Measurements from ENCODE around the gene CERK.

CERK gene

DNA sequence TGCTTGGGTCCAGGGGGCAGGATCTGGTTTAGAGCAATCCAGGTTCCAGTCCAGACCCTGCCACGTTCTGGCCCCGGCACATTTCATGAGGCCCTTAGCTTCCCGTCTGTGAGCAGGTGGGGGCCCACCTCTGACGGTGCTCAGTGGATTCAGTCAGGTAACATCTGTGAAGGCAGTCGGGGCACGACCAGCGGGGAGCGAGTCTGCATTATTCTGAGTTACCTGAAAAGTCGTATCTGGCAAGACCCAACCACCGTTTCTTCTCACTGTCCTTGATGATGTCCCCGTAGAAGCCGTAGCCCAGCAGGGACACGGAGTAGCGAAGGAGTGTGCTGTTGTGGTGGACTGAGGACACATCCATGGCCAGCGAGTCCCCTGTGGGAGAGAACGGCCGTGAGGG is 39.0 kb downstream of the CERK start:
- no peak for DNase-seq (ENCODE audit: low read depth in 2 of 2)

- no peak for DNase-seq (ENCODE audit: low read depth in 2 of 2)
These were observed 40.1 kb downstream of the CERK start for GRCh38 chr22:46697811-46698515.

- no peak for DNase-seq (ENCODE audit: low read depth in 2 of 2)
These were observed 41.4 kb downstream of the CERK start for GRCh38 chr22:46696614-46697013.

DNA sequence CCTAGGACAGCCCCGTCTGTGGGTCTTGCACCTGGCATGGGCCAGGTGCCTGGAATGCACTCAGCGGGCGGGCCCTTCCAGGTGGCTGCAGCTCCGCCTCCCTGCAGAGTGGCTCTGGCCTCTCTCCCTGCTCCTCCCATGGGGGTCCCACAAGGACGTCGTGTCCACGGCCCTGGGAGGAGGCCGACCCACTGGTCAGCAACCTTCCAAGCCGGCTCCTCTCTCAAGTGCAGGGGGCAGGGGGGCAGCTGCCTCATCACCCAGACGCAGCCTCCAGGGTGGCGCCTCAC is 41.9 kb downstream of the CERK start:
- no peak for DNase-seq (ENCODE audit: low read depth in 2 of 2)

GRCh38 chr22:46695346-46696228 is 42.5 kb downstream of the CERK start:
- DNase-seq (ENCODE audit: low read depth in 2 of 2), result no peak

- DNase-seq (ENCODE audit: low read depth in 2 of 2), result no peak
These were observed 43.5 kb downstream of the CERK start for GRCh38 chr22:46694416-46695170.

- DNase-seq (ENCODE audit: low read depth in 2 of 2), result no peak
These were observed 44.2 kb downstream of the CERK start for GRCh38 chr22:46693634-46694415.

- no peak for DNase-seq (ENCODE audit: low read depth in 2 of 2)
These were observed 46.5 kb downstream of the CERK start for GRCh38 chr22:46691571-46691970.

DNA sequence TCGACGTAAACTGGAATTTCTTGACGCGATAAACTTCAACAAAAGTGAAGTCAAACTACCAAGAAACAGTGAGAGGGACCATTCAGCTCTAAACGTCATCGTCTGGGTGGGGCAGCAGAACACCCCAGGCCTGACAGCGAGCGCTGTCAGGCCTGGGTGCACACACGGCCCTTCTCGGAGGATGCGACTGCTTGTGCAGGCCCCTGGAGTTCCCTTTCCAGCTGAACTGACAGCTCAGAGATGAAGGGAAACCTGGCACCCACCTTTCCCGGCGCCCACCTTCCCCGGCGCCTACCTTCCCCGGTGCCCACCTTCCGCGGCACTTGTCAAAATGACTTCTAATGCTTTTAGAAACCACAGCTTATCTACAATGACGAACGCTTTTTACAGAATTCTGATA is 47.9 kb downstream of the CERK start:
- no peak for DNase-seq (ENCODE audit: low read depth in 2 of 2)

DNA sequence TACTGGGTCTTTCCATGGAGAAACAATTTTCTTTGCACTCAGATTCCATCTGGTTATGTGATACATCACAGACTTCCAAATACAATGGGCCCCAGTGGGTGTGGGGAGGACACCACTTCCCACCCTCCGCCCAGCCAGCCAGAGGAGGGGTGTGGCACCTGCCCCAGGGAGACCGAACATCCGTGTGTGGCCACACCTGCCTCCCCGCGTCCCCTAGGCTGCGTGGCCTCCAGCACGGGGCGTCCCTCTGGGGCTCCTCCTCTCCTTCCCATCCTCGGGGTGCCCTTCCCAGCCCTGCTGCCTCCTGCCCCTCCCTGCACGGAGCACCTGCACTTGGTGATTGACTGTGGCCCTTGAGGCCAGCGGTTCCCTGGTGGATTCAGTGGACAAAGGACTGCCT is 49.1 kb downstream of the CERK start:
- no peak for DNase-seq (ENCODE audit: low read depth in 2 of 2)

- DNase-seq (ENCODE audit: low read depth in 2 of 2), result no peak
These were observed 50.6 kb downstream of the CERK start for GRCh38 chr22:46687460-46687859.

- DNase-seq (ENCODE audit: low read depth in 2 of 2), result no peak
These were observed 51.0 kb downstream of the CERK start for GRCh38 chr22:46687048-46687444.

DNA sequence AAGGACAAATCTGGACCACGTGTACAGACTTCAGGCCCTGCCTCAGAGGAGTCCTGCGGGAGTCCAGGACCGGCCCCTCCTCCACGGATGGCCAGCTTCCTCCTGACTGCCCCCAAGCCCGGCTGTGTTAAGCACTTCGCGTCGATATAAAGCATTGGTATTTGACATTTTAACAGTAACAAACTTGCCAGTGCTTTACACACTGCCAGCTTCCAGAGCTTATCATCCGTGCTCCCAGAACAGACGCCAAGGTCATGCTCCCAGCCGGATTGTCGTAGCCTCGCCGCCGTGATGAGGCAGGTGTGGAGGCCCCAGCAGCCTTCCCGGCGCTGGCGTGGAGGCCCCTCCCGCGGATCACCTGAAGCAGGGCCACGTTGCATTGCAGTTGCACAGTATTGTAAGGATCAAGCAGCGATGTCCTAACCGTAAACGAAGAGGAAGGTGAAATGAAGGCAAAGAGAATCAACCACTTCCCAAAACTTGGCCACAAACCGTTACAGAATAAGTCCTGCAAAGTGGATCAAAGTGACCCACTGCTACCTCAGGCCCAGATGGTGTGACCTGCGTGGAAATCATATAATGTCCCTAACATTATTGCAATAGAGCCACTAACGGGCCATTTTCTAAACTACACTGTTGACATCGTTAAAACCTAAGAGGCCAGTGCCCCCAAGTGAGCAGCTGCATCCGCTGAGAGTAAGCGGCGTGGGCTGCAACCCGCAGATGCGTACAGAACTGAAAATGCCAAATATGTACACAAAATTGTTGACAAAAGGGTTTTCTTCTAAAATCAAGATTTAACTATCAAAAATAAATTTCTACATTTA is 51.6 kb downstream of the CERK start:
- DNase-seq (ENCODE audit: low read depth in 2 of 2), result no peak

GRCh38 chr22:46684706-46685105 is 53.3 kb downstream of the CERK start:
- no peak for DNase-seq (ENCODE audit: low read depth in 2 of 2)

DNA sequence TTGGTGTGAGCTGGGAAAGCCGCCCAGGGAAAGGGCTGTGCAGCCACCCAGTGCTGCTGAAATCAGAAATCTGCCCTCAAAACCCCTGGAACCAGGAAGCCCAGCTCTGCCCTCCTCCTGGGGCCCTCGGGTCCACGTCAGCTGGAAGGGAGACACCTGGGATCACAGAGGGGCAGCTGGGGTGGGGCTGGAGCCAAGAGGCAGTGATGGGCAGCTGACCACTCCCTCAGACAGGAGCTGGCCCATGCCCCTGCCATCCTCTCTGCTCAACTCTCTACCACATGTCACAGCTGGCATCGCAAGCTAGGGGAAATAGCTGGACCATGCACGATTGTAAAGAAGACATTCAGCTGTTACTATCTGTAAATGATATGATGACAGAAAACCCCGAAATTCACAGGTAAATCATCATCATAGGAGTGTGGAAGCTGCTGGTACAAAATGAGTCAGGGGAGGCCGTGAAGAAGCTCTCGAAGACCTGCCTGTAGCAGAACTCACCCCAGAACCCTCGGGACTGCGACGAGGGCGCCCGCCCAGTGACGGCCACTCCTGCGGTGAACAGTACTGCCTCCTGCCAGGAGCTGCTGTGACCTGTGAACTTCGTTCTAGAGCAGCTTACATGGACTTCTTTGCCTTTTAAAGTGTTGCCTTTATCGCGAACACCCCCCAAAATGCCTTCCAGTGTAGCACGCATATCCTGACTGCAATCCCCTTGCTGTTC is 55.9 kb downstream of the CERK start:
- DNase-seq (ENCODE audit: low read depth in 2 of 2), result no peak

- no peak for DNase-seq (ENCODE audit: low read depth in 2 of 2)
These were observed 57.0 kb downstream of the CERK start for GRCh38 chr22:46681010-46681409.

- DNase-seq (ENCODE audit: low read depth in 2 of 2), result no peak
These were observed 58.3 kb downstream of the CERK start for GRCh38 chr22:46679706-46680269.

GRCh38 chr22:46678785-46679700 is 59.0 kb downstream of the CERK start:
- no peak for DNase-seq (ENCODE audit: low read depth in 2 of 2)
